Metanephros (tissue), 2 donors: Measurements from ENCODE around the gene NUDT5. TPM values are rescaled to one million over a fixed set of nuclear protein-coding genes. Genes with fewer than 3 reads are reported as not detected.

ENCODE experiments used
- small RNA-seq: library from RNA; depleted of rRNA; stranded (forward); fragments of <200 nt; gene quantifications from one replicate; pipeline ENCODE3, GENCODE V24; 2014; ENCODE audit warnings: low replicate concordance
- total RNA-seq: library from RNA; depleted of rRNA; stranded (reverse); fragments of >200 nt; gene quantifications from one replicate; pipeline ENCODE4 v1.2.3, GENCODE V29; 2014

The NUDT5 gene
- total RNA-seq: 26.9 TPM

GRCh38 chr10:12195603-12196506, at the start of gene NUDT5, which contains the start of gene CDC123:
Gene NUDT5 (minus strand): TSS chr10:12195891. CDS start chr10:12186291, 9,600 bp downstream.
Gene CDC123 (plus strand): TSS chr10:12196188. CDS start chr10:12196246, 58 bp downstream.

GRCh38 chr10:12129222-12130111, 66.2 kb downstream of the NUDT5 start, which contains the start of gene SEC61A2:
Gene SEC61A2 (plus strand): TSS chr10:12129677. CDS start chr10:12129788, 111 bp downstream.

Small RNA genes within 50 kb of the gene (small RNA-seq; reads per million reads assigned to genes)
- not detected for gene MIR548AK
- gene RNU6-88P: not detected

Other genes starting within 250 kb of the NUDT5 start
- 19.9 TPM for gene UPF2, start 153.1 kb downstream of the NUDT5 start, total RNA-seq
- gene DHTKD1, start 126.9 kb downstream of the NUDT5 start, total RNA-seq: 34.7 TPM
- 12.0 TPM for gene SEC61A2, start 66.2 kb downstream of the NUDT5 start, total RNA-seq
- 86.2 TPM for gene CDC123, start 297 bp upstream of the NUDT5 start, total RNA-seq
- 12.6 TPM for gene CAMK1D, start 153.7 kb upstream of the NUDT5 start, total RNA-seq